Fibroblast of lung (primary cell): ENCODE results near the gene GTPBP2. TPM values are rescaled to one million over a fixed set of nuclear protein-coding genes. Genes with fewer than 3 reads are reported as not detected.

Experiments
- DNase-seq, 2 donors: peaks; one replicate each; pipeline versions ENCODE4 v3.0.0 to v3.0.0-alpha.2; 2010; ENCODE audit warnings: low read depth in 2 of 2
- H2AFZ ChIP-seq: 2 replicates; pipeline ENCODE4 v1.5.1; 2012; ENCODE audit warnings: low read length, control low read depth, inconsistent platforms
- H3K27ac ChIP-seq: 2 replicates; pipeline ENCODE4 v1.5.1; 2011; ENCODE audit warnings: low read length, control low read depth; ENCODE audit not compliant: insufficient read depth
- H3K27me3 ChIP-seq: 2 replicates; pipeline ENCODE4 v1.5.1; 2011; ENCODE audit warnings: mild to moderate bottlenecking, low read length; ENCODE audit not compliant: control insufficient read depth, insufficient read depth
- H3K36me3 ChIP-seq: 2 replicates; pipeline ENCODE4 v1.5.1; 2011; ENCODE audit warnings: low read length; ENCODE audit not compliant: control insufficient read depth, insufficient read depth
- H3K4me1 ChIP-seq: 2 replicates; pipeline ENCODE4 v1.5.1; 2011; ENCODE audit warnings: low read length; ENCODE audit not compliant: control insufficient read depth, insufficient read depth; ENCODE audit errors: extremely low read depth
- H3K4me2 ChIP-seq: 2 replicates; pipeline ENCODE4 v1.5.1; 2011; ENCODE audit warnings: low read length, control low read depth; ENCODE audit not compliant: insufficient read depth; ENCODE audit errors: extremely low read depth
- H3K4me3 ChIP-seq, 4 experiments: fragments of 200-600 bp in 1 of 4; sonication (generic) in 1 of 4; replicated peaks in 1 of 4; 2 replicates each; pipeline ENCODE4 v1.5.1; 2011 to 2016; ENCODE audit warnings: low read length in 4 of 4, low read depth in 3 of 4, mild to moderate bottlenecking in 3 of 4, control low read depth in 2 of 4, inconsistent platforms in 1 of 4, mixed read lengths in 1 of 4; ENCODE audit not compliant: insufficient read depth in 1 of 4; ENCODE audit errors: control extremely low read depth in 1 of 4
- H3K79me2 ChIP-seq: 2 replicates; pipeline ENCODE4 v1.5.1; 2012; ENCODE audit warnings: mild to moderate bottlenecking, low read length, inconsistent platforms; ENCODE audit not compliant: control insufficient read depth, insufficient read depth
- H3K9ac ChIP-seq: 2 replicates; pipeline ENCODE4 v1.5.1; 2011; ENCODE audit warnings: mild to moderate bottlenecking, low read length, control low read depth; ENCODE audit not compliant: insufficient read depth
- H3K9me3 ChIP-seq: 2 replicates; pipeline ENCODE4 v1.5.1; 2012; ENCODE audit warnings: low read depth, low read length; ENCODE audit not compliant: control insufficient read depth, insufficient read depth
- H4K20me1 ChIP-seq: 2 replicates; pipeline ENCODE4 v1.5.1; 2011; ENCODE audit warnings: low read length; ENCODE audit not compliant: control insufficient read depth, insufficient read depth; ENCODE audit errors: extremely low read depth
- EZH2 ChIP-seq: IDR thresholded peaks from 2 replicates; pipeline ENCODE4 v1.5.1; 2012; ENCODE audit warnings: low read length, control low read depth, mild to moderate bottlenecking; ENCODE audit errors: missing control alignments
- polyA plus RNA-seq, 2 donors: library from polyadenylated mRNA; depleted of rRNA in 1 of 2; stranded (reverse) in 1 of 2; unstranded in 1 of 2; fragments of >200 nt; gene quantifications; 2 replicates each; pipeline ENCODE4 v1.2.1, GENCODE V29; 2011 to 2012; ENCODE audit warnings: missing spikeins in 1 of 2
- total RNA-seq: library from RNA; depleted of rRNA; stranded (reverse); fragments of >200 nt; gene quantifications from 2 replicates; pipeline ENCODE4 v1.2.1, GENCODE V29; 2014
- TF ChIP-seq, protein P1 (sequence below), 2 donors: IDR thresholded peaks in 1 of 2; conservative IDR thresholded peaks in 1 of 2; 1 replicate in 1 of 2; 2 replicates in 1 of 2; pipeline ENCODE4 v1.5.1; 2011 to 2012; ENCODE audit warnings: low read length in 2 of 2, control low read depth in 1 of 2, inconsistent platforms in 1 of 2, low read depth in 1 of 2, mild to moderate bottlenecking in 1 of 2

GTPBP2 gene
- total and polyA plus RNA-seq, 2 donors (not counting 1 experiment from before 2014, with no cell fraction given): 45.2 to 174 TPM

GRCh38 chr6:43676962-43677606 lies 48.0 kb upstream of the GTPBP2 start:
- H3K79me2 ChIP-seq: peaks cover 4% of the 10 kb centered on the region
- peaks cover 8% of the 10 kb centered on the region for H3K4me1 ChIP-seq
- no peak overlapping the region for H3K27ac ChIP-seq
- no peak for DNase-seq
- TF ChIP-seq EZH2: no peak
- H3K4me3 ChIP-seq: no peak overlapping the region
- no peaks in the 10 kb centered on the region for H3K27me3 ChIP-seq
- no peak overlapping the region for H2AFZ ChIP-seq
- no peaks in the 10 kb centered on the region for H3K9me3 ChIP-seq
- peaks cover 22% of the 10 kb centered on the region for H3K36me3 ChIP-seq
- no peak overlapping the region for H3K4me2 ChIP-seq
- no peaks in the 10 kb centered on the region for H4K20me1 ChIP-seq
- H3K9ac ChIP-seq: no peak overlapping the region

DNA sequence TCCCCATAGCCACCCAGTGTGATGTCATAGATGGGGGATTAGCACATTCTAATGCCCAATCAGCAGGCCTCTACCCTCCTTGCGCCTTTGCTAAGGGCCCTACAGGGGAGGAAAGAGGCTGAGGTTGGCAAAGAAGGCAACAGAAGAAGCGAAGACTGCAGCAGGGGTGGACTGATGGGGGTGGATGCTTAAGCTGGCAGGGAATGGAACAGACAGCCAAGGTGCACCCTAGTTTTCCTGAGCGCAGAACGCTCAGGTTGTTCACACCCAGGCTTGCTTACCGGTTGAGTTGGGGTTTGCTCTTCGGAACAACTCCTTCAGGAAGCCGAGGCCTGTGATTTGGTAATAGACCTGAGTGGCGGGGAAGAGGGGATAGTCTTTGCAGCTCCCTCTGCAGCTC lies 45.9 kb upstream of the GTPBP2 start:
- no peaks in the 10 kb centered on the region for H3K27me3 ChIP-seq
- H3K4me3 ChIP-seq: no peak overlapping the region
- H3K9me3 ChIP-seq: no peaks in the 10 kb centered on the region
- no peak for DNase-seq
- peaks cover 31% of the 10 kb centered on the region for H3K36me3 ChIP-seq
- H3K4me1 ChIP-seq: peaks cover 8% of the 10 kb centered on the region
- no peak overlapping the region for H3K4me2 ChIP-seq
- H3K79me2 ChIP-seq: no peaks in the 10 kb centered on the region
- TF ChIP-seq, protein P1, sequence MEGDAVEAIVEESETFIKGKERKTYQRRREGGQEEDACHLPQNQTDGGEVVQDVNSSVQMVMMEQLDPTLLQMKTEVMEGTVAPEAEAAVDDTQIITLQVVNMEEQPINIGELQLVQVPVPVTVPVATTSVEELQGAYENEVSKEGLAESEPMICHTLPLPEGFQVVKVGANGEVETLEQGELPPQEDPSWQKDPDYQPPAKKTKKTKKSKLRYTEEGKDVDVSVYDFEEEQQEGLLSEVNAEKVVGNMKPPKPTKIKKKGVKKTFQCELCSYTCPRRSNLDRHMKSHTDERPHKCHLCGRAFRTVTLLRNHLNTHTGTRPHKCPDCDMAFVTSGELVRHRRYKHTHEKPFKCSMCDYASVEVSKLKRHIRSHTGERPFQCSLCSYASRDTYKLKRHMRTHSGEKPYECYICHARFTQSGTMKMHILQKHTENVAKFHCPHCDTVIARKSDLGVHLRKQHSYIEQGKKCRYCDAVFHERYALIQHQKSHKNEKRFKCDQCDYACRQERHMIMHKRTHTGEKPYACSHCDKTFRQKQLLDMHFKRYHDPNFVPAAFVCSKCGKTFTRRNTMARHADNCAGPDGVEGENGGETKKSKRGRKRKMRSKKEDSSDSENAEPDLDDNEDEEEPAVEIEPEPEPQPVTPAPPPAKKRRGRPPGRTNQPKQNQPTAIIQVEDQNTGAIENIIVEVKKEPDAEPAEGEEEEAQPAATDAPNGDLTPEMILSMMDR (conservative IDR thresholded peaks at IDR 0.05 in 1 of 2, IDR thresholded peaks at IDR 0.05 in 1 of 2; ENCODE audit: low read depth in 1 of 2, low read length in 2 of 2): no peak
- TF ChIP-seq EZH2: no peak
- H4K20me1 ChIP-seq: no peaks in the 10 kb centered on the region
- H3K9ac ChIP-seq: no peak overlapping the region
- H2AFZ ChIP-seq: no peak overlapping the region
- no peak overlapping the region for H3K27ac ChIP-seq

- no peak overlapping the region for H2AFZ ChIP-seq
- H3K4me3 ChIP-seq: no peak overlapping the region
- no peaks in the 10 kb centered on the region for H3K9me3 ChIP-seq
- H3K4me2 ChIP-seq: no peak overlapping the region
- H3K27me3 ChIP-seq: no peaks in the 10 kb centered on the region
- H3K27ac ChIP-seq: peak overlapping the region; percentile 28
- H3K4me1 ChIP-seq: peaks cover 9% of the 10 kb centered on the region
- no peak overlapping the region for H3K9ac ChIP-seq
- TF ChIP-seq, protein P1 (conservative IDR thresholded peaks at IDR 0.05 in 1 of 2, IDR thresholded peaks at IDR 0.05 in 1 of 2; ENCODE audit: low read depth in 1 of 2, low read length in 2 of 2): no peak
- no peak for TF ChIP-seq EZH2
- no peaks in the 10 kb centered on the region for H3K79me2 ChIP-seq
- DNase-seq: no peak
- no peaks in the 10 kb centered on the region for H4K20me1 ChIP-seq
- peaks cover 29% of the 10 kb centered on the region for H3K36me3 ChIP-seq
Measured at GRCh38 chr6:43674291-43674690, 45.2 kb upstream of the GTPBP2 start.
